Small intestine (tissue), 7 donors: Measurements from ENCODE around the gene EML4. TPM values are rescaled to one million over a fixed set of nuclear protein-coding genes. Genes with fewer than 3 reads are reported as not detected.
A peak's percentile ranks its signal among the peaks of the same experiment; 100 is the strongest.

Experiments used
- DNase-seq, 2 donors: peaks; one replicate each; pipeline versions ENCODE4 v3.0.0 to v3.0.0-alpha.2; 2013
- FAIRE-seq: peaks from 2 replicates; lab custom pipeline; 2012; peaks lifted over from hg19 to GRCh38; lab: Jason Lieb, UNC
- H3K27ac ChIP-seq, 3 donors: one replicate each; pipeline ENCODE4 v1.5.1; 2013; ENCODE audit warnings: low read length in 2 of 3, mild to moderate bottlenecking in 2 of 3, control low read depth in 1 of 3, inconsistent platforms in 1 of 3, low read depth in 1 of 3, moderate library complexity in 1 of 3
- H3K27me3 ChIP-seq, 3 donors: one replicate each; pipeline ENCODE4 v1.6.1; 2013; ENCODE audit warnings: low read length in 3 of 3, inconsistent platforms in 1 of 3; ENCODE audit not compliant: control insufficient read depth in 3 of 3, insufficient read depth in 3 of 3
- H3K36me3 ChIP-seq, 3 donors: one replicate each; pipeline ENCODE4 v1.6.1; 2013; ENCODE audit warnings: low read length in 3 of 3, inconsistent platforms in 1 of 3, low read depth in 1 of 3, mild to moderate bottlenecking in 1 of 3, moderate library complexity in 1 of 3; ENCODE audit not compliant: control insufficient read depth in 3 of 3, insufficient read depth in 2 of 3
- H3K4me1 ChIP-seq, 3 donors: one replicate each; pipeline ENCODE4 v1.6.1; 2013; ENCODE audit warnings: low read length in 2 of 3, inconsistent platforms in 1 of 3, low read depth in 1 of 3, mild to moderate bottlenecking in 1 of 3, moderate library complexity in 1 of 3; ENCODE audit not compliant: control insufficient read depth in 3 of 3, insufficient read depth in 2 of 3
- H3K4me3 ChIP-seq, 3 donors: one replicate each; pipeline ENCODE4 v1.5.1; 2013; ENCODE audit warnings: low read length in 3 of 3, control low read depth in 1 of 3, inconsistent platforms in 1 of 3, low read depth in 1 of 3, mild to moderate bottlenecking in 1 of 3, moderate library complexity in 1 of 3
- H3K9me3 ChIP-seq, 2 donors: one replicate each; pipeline ENCODE4 v1.6.1; 2013; ENCODE audit warnings: low read depth in 1 of 2, low read length in 1 of 2; ENCODE audit not compliant: control insufficient read depth in 2 of 2, insufficient read depth in 1 of 2
- WGBS, 3 donors: extraction: QIAGEN DNeasy Blood & Tissue Kit; methylation state at CpG; one replicate each; pipeline ENCODE4 v1.1.7; 2013; 5-methylcytosine and 5-hydroxymethylcytosine counted together
- polyA plus RNA-seq, 4 donors: library from polyadenylated mRNA; stranded (reverse) in 3 of 4; unstranded in 1 of 4; fragments of 200-250 nt in 3 of 4; fragments of 120-200 nt in 1 of 4; gene quantifications; one replicate each; pipeline versions ENCODE4 v1.2.1 to v1.2.3, GENCODE V29; 2013
- donor health status: healthy with polysubstance abuse.
- donor health status: control.
- donor health status: control.
- donor health status: Bipolar disorder and iron deficiency.
- donor health status: healthy.

The EML4 gene
- polyA plus RNA-seq, 4 donors: 30.0 to 132 (median 33.3) TPM

DNA sequence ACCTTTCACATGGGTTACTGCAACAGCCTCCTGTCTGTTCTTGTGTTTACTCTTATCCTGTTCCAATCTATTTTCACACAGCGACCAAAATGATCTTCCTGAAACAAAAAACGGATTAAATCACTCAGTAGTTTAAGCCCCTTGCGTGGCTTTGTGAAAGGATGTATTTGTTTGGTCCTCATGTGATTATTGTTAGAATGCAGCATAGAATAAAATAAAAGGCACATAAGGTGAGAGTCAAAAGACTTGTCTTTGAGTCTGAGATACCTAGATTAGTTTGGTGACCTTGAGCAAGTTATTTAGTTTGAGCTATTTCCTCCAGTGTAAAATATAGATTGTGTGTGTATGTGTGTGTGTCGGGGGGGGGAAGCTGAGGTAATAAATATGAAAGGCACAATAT lies 72.4 kb downstream of the EML4 start:
- WGBS, 3 donors: 35 to 60% (median 47%) methylated on average over 4 of the region's 4 CpGs
- H3K27ac ChIP-seq: peak overlapping the region in 1 of 3 donors; percentile 2
- DNase-seq: no peak

DNA sequence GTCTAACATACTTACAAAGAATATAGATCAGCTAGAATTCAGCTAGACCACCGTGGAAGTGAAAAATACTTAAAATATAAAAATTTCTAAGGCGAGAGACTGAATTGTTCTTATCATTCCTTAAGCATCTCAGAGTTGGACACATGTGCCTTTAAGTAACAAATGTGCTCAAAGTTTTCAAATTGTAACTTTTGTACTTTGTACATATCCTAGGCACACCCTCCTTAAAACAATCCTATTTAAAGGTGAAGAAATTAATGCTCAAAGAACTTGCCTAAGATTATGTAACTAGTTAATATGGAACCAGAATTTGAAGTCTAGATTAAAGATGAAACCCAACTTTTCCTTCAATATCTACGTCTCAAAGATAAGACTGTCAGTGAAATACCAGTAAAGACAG lies 74.1 kb downstream of the EML4 start:
- DNase-seq (peak; percentile 50 to 71), FAIRE-seq (peak; percentile 10)
- peak overlapping the region in 1 of 3 donors; percentile 49 for H3K27ac ChIP-seq
- no peaks in the 10 kb centered on the region for H3K27me3 ChIP-seq
- peaks cover 0 to 2% (median 2%) of the 10 kb centered on the region in 3 donors for H3K36me3 ChIP-seq
- no peaks in the 10 kb centered on the region for H3K9me3 ChIP-seq
- peaks cover 6 to 32% (median 7%) of the 10 kb centered on the region in 3 donors for H3K4me1 ChIP-seq
- H3K4me3 ChIP-seq: no peak overlapping the region
- WGBS, 3 donors: 33 to 60% (median 54%) methylated on average over 3 of the region's 3 CpGs

More for the DNA sequence above, 72.4 kb downstream of the EML4 start:
- no peak overlapping the region for H3K4me3 ChIP-seq
- peaks cover 6 to 32% (median 7%) of the 10 kb centered on the region in 3 donors for H3K4me1 ChIP-seq
- no peaks in the 10 kb centered on the region for H3K9me3 ChIP-seq
- no peak for FAIRE-seq
- H3K27me3 ChIP-seq: no peaks in the 10 kb centered on the region
- H3K36me3 ChIP-seq: peaks cover 0 to 5% (median 2%) of the 10 kb centered on the region in 3 donors

DNA sequence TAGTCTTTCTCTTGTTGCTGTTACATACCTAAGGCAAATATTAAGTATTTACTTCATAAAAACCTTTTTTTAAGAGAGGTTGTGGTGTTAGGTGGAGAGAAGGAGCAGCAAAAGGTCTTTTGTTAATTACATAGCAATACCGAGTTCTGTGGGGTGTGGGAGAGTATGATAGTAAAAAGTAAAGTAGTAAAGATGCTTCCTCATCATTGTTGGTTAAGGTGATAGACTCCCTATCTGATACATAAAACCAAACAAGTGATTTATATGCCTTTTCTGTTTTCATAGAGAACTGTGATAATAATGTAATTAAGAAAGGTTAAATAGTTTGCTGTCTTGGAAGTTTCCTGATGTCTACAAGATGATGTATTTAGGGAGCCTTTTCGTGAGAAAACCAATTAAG lies 75.4 kb downstream of the EML4 start:
- Histone ChIP-seq H3K9me3 (no peaks in the 10 kb centered on the region), H3K27ac (no peak overlapping the region), H3K4me3 (no peak overlapping the region), H3K4me1 (peaks cover 6 to 27% (median 7%) of the 10 kb centered on the region in 3 donors), H3K27me3 (no peaks in the 10 kb centered on the region), H3K36me3 (peaks cover 0 to 2% (median 2%) of the 10 kb centered on the region in 3 donors)
- FAIRE-seq (no peak), DNase-seq (no peak)
- WGBS, 3 donors: 51 to 67% (median 59%) methylated on average over 2 of the region's 2 CpGs

DNA sequence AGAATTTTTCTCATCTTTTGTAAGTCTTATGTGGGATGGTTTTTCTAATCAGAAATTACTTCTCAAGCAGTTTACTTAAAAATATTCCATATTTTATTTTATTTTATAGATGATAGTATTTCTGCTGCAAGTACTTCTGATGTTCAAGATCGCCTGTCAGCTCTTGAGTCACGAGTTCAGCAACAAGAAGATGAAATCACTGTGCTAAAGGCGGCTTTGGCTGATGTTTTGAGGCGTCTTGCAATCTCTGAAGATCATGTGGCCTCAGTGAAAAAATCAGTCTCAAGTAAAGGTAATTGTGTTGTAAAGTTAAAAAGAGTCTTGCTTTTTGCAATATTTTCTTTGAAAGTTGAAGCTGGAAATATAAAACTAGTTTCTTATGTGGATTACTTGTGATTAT lies 76.2 kb downstream of the EML4 start:
- Histone ChIP-seq H3K4me1 (peaks cover 10 to 27% (median 15%) of the 10 kb centered on the region in 3 donors), H3K36me3 (peaks cover 0 to 2% (median 2%) of the 10 kb centered on the region in 3 donors), H3K27me3 (no peaks in the 10 kb centered on the region), H3K9me3 (no peaks in the 10 kb centered on the region), H3K4me3 (no peak overlapping the region), H3K27ac (no peak overlapping the region)
- FAIRE-seq (no peak), DNase-seq (no peak)
- 92 to 94% (median 94%) methylated on average over 4 of the region's 4 CpGs for WGBS, 3 donors

DNA sequence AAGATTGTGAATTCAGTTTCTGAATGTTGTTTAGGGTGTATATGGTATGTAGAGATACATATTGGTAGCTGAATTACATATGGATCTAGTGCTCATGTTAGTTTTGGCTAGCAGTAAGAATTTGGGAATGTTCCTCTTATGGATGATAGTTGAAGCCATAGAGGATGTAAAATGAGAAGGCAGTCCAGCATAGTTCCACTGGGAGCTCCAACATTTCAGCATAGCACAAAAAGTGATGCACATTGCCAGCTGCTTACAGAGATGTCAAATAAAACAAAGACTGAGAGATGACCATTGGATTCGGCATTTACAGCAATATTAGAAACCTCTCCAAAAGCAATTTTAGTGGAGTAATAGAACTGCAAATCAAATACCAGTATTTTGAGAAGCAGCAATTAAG lies 77.4 kb downstream of the EML4 start:
- WGBS, 3 donors: 87 to 96% (median 94%) methylated on average over 1 of the region's 1 CpG
- H3K27me3 ChIP-seq: no peaks in the 10 kb centered on the region
- peaks cover 8 to 19% (median 16%) of the 10 kb centered on the region in 3 donors for H3K4me1 ChIP-seq

DNA sequence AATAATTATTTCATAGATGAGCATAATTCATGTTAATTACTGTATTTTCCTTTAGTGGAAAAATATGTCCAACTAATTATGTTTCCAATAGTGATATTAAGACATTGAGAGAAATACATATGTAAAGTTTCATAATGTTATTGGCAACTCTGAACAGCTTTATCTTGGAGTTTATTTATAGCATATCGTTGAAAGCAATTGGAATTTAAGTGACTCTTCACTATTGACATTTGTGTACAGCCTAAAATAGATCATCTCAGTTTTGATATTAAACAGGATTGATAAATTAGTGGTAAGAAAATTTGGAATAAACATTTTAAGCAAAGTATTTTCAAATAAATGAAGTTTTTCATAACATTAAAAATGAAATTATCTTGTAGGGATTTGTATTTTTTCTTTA lies 79.7 kb downstream of the EML4 start:
- DNase-seq (no peak), FAIRE-seq (peak; percentile 90)
- Histone ChIP-seq H3K36me3 (peaks cover 0 to 5% (median 3%) of the 10 kb centered on the region in 3 donors), H3K9me3 (no peaks in the 10 kb centered on the region), H3K4me3 (no peak overlapping the region), H3K27me3 (no peaks in the 10 kb centered on the region), H3K4me1 (peaks cover 0 to 12% (median 6%) of the 10 kb centered on the region in 3 donors), H3K27ac (no peak overlapping the region)
- WGBS, 3 donors: 16 to 39% (median 33%) methylated on average over 1 of the region's 1 CpG

More for the DNA sequence above, 77.4 kb downstream of the EML4 start:
- H3K4me3 ChIP-seq: no peak overlapping the region
- H3K36me3 ChIP-seq: peaks cover 0 to 5% (median 3%) of the 10 kb centered on the region in 3 donors
- FAIRE-seq: no peak
- no peak overlapping the region for H3K27ac ChIP-seq
- DNase-seq: no peak
- H3K9me3 ChIP-seq: no peaks in the 10 kb centered on the region

DNA sequence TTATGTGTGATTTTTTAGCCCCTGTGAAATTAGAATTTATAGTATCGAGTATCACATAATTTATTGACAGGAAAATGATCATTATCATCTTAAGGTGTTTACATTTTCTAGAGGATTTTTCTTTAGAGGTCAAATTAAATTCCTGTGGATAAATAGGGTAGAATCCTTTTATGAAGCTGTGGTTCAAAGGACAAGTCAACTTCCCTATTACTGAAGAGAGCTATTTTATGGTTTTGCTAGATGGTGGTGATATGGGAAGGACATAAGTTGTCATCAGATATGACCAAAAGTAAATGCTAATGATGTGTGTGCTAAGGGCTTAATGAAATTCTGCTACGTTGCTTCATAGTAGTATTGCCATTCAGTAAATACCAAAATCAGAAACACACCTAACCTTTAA lies 80.1 kb downstream of the EML4 start:
- no peak for FAIRE-seq
- 10 to 52% (median 29%) methylated on average over 2 of the region's 2 CpGs for WGBS, 3 donors
- no peak overlapping the region for H3K4me3 ChIP-seq

DNA sequence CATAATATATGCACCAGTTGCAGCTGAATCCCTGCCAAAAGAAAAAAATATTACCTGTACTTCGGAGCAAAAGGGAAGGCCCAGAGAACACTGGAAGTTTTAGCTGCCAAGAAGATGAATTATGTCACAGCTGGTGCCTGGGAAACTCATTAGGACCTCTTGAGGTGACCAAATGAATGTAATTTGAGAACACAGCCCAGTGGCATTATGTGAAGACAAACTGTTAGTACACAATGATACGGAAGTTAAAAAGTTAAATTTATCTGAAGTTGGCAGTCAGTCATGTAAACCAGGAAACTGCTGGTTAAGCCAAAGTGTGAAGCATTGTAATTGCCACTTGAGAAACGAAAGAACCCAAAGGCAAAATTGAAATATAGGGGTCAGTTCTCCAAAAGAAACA lies 80.7 kb downstream of the EML4 start:
- H3K36me3 ChIP-seq: peaks cover 0 to 7% (median 5%) of the 10 kb centered on the region in 3 donors
- H3K4me3 ChIP-seq: no peak overlapping the region
- FAIRE-seq (no peak), DNase-seq (peak in 1 of 2 donors; percentile 65)
- no peaks in the 10 kb centered on the region for H3K9me3 ChIP-seq
- 7 to 23% (median 17%) methylated on average over 3 of the region's 3 CpGs for WGBS, 3 donors
- no peaks in the 10 kb centered on the region for H3K27me3 ChIP-seq
- peaks cover 0 to 12% (median 6%) of the 10 kb centered on the region in 3 donors for H3K4me1 ChIP-seq
- H3K27ac ChIP-seq: peak overlapping the region in 2 of 3 donors; percentile 40 to 48

More for the DNA sequence above, 80.1 kb downstream of the EML4 start:
- no peak overlapping the region for H3K27ac ChIP-seq
- peak in 1 of 2 donors; percentile 63 for DNase-seq
- H3K4me1 ChIP-seq: peaks cover 0 to 12% (median 6%) of the 10 kb centered on the region in 3 donors
- no peaks in the 10 kb centered on the region for H3K9me3 ChIP-seq
- peaks cover 0 to 6% (median 5%) of the 10 kb centered on the region in 3 donors for H3K36me3 ChIP-seq
- no peaks in the 10 kb centered on the region for H3K27me3 ChIP-seq

DNA sequence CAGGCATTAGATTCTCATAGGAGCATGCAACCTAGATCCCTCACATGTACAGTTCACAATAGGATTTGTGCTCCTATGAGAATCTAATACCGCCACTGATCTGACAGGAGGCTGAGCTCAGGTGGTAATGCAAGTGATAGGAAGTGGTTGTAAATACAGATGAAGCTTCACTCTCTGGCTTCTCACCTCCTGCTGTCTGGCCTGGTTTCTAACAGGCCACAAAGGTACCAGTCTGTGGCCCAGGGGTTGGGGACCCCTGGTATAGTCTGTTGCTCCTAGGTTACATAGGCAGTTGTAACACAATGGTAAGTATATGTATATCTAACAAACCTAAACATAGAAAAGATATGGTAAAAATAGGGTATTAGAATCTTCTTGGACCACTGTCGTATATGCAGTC lies 81.8 kb downstream of the EML4 start:
- no peaks in the 10 kb centered on the region for H3K27me3 ChIP-seq
- no peaks in the 10 kb centered on the region for H3K9me3 ChIP-seq
- peaks cover 0 to 11% (median 2%) of the 10 kb centered on the region in 3 donors for H3K36me3 ChIP-seq
- H3K4me1 ChIP-seq: peaks cover 0 to 12% (median 6%) of the 10 kb centered on the region in 3 donors
- FAIRE-seq: no peak
- 89 to 97% (median 96%) methylated on average over 2 of the region's 2 CpGs for WGBS, 3 donors
- no peak for DNase-seq
- H3K27ac ChIP-seq: no peak overlapping the region
- no peak overlapping the region for H3K4me3 ChIP-seq
